Naive B cell (primary cell): ENCODE results near the gene SKIC8. TPM values are rescaled to one million over a fixed set of nuclear protein-coding genes. Genes with fewer than 3 reads are reported as not detected.

Experiments used
- ATAC-seq, 2 donors: fragments of 150-1000 bp; cut with Tn5 transposase; 2 replicates each; pipeline ENCODE4 v1.10.0; 2021; ENCODE audit warnings: low read depth in 2 of 2, mild to moderate bottlenecking in 2 of 2, moderate library complexity in 2 of 2
- DNase-seq: peaks from one replicate; pipeline ENCODE4 v3.0.0; 2022
- H3K27ac Mint-ChIP-seq, 6 donors: one replicate each; pipeline ENCODE4 v1.8.0; 2020 to 2022; ENCODE audit warnings: mild to moderate bottlenecking in 6 of 6, mixed read lengths in 6 of 6, moderate library complexity in 5 of 6, inconsistent platforms in 2 of 6
- H3K27me3 Mint-ChIP-seq, 3 donors: one replicate each; pipeline ENCODE4 v1.8.0; 2021 to 2022; ENCODE audit warnings: mixed read lengths in 3 of 3, mild to moderate bottlenecking in 1 of 3
- H3K36me3 Mint-ChIP-seq, 2 donors: one replicate each; pipeline ENCODE4 v1.8.0; 2020 to 2022; ENCODE audit warnings: mixed read lengths in 2 of 2, inconsistent platforms in 1 of 2, mild to moderate bottlenecking in 1 of 2
- H3K4me1 Mint-ChIP-seq, 3 donors: one replicate each; pipeline ENCODE4 v1.8.0; 2020 to 2022; ENCODE audit warnings: mixed read lengths in 3 of 3, inconsistent platforms in 1 of 3, mild to moderate bottlenecking in 1 of 3, moderate library complexity in 1 of 3
- H3K4me3 Mint-ChIP-seq, 8 donors: one replicate each; pipeline ENCODE4 v1.8.0; 2020 to 2022; ENCODE audit warnings: mild to moderate bottlenecking in 8 of 8, mixed read lengths in 8 of 8, moderate library complexity in 8 of 8, inconsistent platforms in 2 of 8
- H3K9me3 Mint-ChIP-seq, 7 donors: one replicate each; pipeline ENCODE4 v1.8.0; 2020 to 2022; ENCODE audit warnings: mixed read lengths in 7 of 7, mild to moderate bottlenecking in 5 of 7, inconsistent platforms in 2 of 7, moderate library complexity in 1 of 7
- polyA plus RNA-seq, 6 donors: library from polyadenylated mRNA; unstranded; fragments of 300-500 nt; fragmentation: Illumina TruSeq; gene quantifications; one replicate each; pipeline ENCODE4 v1.2.3, GENCODE V29; 2021; ENCODE audit warnings: low read depth in 6 of 6

SKIC8 gene
- polyA plus RNA-seq, 6 donors from 2014 or later: 60.8 to 107 (median 72.6) TPM

DNA sequence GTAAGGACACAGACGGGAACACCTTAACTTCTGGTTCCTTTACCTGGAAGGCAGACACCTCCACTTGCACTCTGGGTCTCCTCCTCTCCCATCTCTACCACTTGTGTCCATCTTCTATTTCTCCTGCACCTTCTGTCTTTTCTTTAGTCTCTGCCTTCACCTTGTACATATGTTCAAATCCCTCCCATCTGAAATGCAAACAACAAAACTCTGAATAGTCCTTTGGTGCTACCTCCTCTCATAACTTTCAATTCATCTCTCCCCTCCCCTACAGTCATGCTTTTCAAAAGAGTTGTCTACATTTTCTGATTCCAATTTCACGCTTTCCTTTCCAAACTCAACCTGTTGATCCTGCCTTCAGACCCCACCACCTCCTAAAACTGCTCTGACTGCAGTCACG, 35.4 kb upstream of the SKIC8 start:
- Mint-ChIP-seq H3K36me3 (no peaks in the 10 kb centered on the region), H3K27ac (no peak overlapping the region), H3K4me3 (no peak overlapping the region), H3K9me3 (no peaks in the 10 kb centered on the region), H3K4me1 (peaks cover 0 to 3% (median 0%) of the 10 kb centered on the region in 3 donors), H3K27me3 (peaks cover 22 to 25% (median 24%) of the 10 kb centered on the region in 3 donors)
- ATAC-seq (no peak), DNase-seq (no peak)

DNA sequence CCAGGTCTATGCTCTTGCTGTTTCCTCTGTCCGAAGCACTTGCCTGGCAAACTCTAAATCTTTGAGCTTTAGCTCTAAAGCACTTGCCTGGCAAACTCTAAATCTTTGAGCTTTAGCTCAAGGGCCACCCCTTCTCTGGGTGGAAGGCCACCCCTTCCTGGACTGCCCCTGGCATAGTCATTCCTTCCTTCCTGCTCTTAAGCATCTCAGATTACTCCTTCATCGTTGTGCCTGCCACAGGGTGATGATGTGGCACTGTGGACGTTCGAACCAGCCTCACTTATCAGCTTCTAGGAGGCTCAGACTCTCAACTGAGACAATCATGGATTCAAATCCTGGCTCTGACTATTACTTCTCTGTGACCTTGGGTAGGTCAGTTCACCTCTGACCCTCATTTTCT, 30.2 kb upstream of the SKIC8 start:
- H3K4me3 Mint-ChIP-seq: no peak overlapping the region
- no peaks in the 10 kb centered on the region for H3K36me3 Mint-ChIP-seq
- no peak overlapping the region for H3K27ac Mint-ChIP-seq
- H3K27me3 Mint-ChIP-seq: peaks cover 7 to 10% (median 9%) of the 10 kb centered on the region in 3 donors
- no peaks in the 10 kb centered on the region for H3K4me1 Mint-ChIP-seq
- DNase-seq (no peak), ATAC-seq (no peak)
- H3K9me3 Mint-ChIP-seq: no peaks in the 10 kb centered on the region

DNA sequence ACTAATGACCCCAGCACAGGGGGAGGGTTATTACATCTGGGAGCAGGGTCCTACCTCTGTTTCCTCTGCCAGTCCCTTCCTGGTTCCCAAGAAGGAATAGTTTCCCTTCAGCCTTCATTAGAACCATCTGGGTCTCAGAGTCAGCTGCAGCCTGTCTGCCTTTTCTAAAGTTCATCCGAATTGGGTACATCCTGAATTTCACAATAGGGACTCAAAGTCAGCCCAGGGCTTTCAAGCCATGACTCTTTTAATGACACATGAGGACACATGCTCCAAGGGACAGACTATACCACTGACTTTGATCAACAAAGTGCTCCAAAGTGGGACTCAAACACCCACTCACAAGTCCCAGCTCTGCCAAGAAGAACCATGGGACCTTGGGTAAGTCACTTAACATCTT, 28.1 kb upstream of the SKIC8 start:
- ATAC-seq: no peak
- no peak overlapping the region for H3K4me3 Mint-ChIP-seq
- H3K36me3 Mint-ChIP-seq: no peaks in the 10 kb centered on the region
- H3K27ac Mint-ChIP-seq: peak overlapping the region in 1 of 6 donors; percentile 71
- peaks cover 0 to 20% (median 7%) of the 10 kb centered on the region in 3 donors for H3K27me3 Mint-ChIP-seq
- H3K4me1 Mint-ChIP-seq: no peaks in the 10 kb centered on the region
- no peak for DNase-seq
- H3K9me3 Mint-ChIP-seq: no peaks in the 10 kb centered on the region

DNA sequence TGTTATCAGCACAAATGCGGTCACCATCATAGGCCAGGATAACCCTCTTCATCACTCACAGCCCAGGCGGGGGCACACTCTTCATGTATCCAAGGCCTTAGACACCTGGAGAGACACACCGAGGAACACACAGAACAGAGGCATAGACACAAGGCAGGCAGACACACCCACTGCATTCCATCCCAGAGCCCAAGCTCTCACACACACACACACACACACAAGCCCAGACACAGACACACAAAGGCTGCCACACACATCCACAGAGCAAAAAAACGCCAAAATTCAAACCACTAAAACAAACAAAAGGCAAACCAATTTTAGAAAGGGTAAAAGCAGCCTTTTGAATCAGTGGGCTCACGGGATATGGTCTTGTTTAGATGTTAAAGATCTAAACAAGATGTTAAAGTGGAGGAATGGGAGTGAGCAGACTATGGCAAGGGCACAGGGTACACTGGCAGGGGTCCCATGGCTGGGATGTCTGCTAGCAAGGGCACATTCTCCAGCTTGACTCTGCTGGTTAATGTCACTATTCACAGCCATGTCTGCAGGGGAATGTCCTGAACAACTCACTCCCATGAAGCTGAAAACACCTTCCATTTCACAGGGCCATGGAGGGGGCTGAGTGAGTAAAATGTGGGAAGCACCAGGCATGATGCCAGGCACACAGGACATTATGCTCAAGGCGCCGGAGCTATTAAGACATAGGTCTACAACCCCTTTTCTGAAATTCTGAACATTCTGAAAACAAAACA, 25.9 kb upstream of the SKIC8 start:
- Mint-ChIP-seq H3K9me3 (no peaks in the 10 kb centered on the region), H3K4me1 (no peaks in the 10 kb centered on the region), H3K27me3 (peaks cover 0 to 20% (median 7%) of the 10 kb centered on the region in 3 donors), H3K27ac (no peak overlapping the region), H3K36me3 (no peaks in the 10 kb centered on the region), H3K4me3 (no peak overlapping the region)
- DNase-seq (no peak), ATAC-seq (no peak)

DNA sequence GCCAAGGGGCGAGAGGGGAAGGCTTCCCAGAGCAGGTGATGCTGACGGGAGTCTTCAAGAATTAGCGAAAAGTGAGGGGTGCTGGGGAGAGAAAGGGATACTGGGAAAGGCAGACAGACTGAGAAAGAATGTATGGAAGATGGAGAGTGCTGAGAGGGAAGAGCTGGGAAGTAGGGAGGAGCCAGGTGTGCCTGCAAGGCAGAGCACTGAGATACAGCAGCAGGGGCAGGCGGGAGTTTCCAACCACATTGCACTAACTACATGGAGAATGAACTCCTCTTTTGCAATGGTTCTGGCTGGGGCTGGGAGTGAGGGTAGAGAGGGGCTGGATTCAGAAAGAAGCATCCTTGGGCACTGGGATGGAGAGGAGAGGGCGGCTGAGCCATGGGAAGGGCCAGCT, 24.7 kb upstream of the SKIC8 start:
- H3K36me3 Mint-ChIP-seq: no peaks in the 10 kb centered on the region
- H3K9me3 Mint-ChIP-seq: no peaks in the 10 kb centered on the region
- peaks cover 0 to 11% (median under 1%) of the 10 kb centered on the region in 3 donors for H3K27me3 Mint-ChIP-seq
- peak overlapping the region in 1 of 6 donors; percentile 87 for H3K27ac Mint-ChIP-seq
- no peaks in the 10 kb centered on the region for H3K4me1 Mint-ChIP-seq
- DNase-seq (no peak), ATAC-seq (no peak)
- H3K4me3 Mint-ChIP-seq: no peak overlapping the region

DNA sequence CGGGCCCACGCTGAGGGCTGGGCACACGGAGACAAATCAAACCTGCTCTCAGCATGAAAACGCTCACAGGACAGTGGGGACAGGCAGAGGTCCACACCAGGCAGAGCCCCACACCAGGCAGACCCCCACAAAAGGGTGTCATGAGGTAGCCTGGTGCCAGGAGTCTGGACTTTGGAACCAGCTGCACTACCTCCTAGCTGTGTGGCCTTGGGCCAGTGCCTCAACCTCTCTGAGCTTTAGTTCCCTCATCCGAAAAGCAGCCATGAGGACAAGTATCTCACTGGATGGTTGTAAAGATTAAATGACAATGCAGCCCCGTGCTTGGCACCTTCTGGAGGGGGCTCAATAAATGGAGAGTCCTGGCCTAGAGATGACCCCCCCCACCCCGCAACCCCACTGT, 24.3 kb upstream of the SKIC8 start:
- H3K27ac Mint-ChIP-seq: no peak overlapping the region
- no peak overlapping the region for H3K4me3 Mint-ChIP-seq
- DNase-seq (no peak), ATAC-seq (no peak)
- no peaks in the 10 kb centered on the region for H3K4me1 Mint-ChIP-seq
- H3K9me3 Mint-ChIP-seq: no peaks in the 10 kb centered on the region
- peaks cover 0 to 10% (median 0%) of the 10 kb centered on the region in 3 donors for H3K27me3 Mint-ChIP-seq
- no peaks in the 10 kb centered on the region for H3K36me3 Mint-ChIP-seq

DNA sequence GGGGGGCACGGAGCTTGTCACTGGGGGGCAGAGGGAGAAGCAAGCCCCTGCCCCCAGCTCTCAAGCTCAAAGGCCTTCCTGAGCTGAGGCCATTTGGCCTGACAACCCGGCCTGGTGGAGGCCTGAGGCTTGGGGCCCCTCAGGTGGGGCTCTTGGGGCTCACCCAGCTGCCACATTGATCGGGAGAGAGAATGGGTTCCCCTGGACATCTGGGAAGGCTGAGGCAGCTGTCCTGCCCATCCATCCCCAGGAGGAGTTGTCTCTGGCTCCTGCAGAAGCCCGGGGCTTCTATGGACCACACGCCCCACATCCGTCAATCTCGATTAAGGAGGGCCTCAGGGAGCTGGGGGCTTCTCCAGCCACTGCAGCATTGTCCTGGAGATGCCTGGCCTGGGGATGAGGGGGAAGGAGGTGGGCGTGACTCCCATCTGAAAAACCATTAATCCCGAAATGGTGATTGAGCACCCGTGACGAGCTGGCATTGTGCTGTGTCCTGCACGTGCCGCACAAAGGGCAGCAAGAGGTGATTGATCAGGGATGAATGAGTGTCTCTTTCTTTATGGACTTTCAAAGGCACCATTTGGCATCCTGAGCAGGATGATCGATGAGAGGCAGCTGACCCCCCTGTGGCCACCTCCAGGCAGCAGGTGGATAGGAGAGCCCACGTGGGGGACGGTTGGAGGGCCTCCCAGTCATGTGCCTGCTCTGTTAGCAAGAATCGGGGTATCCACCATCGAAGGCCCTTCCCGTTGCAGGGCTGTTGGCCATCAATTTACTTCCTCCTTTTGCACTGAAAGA, 23.5 kb upstream of the SKIC8 start:
- Mint-ChIP-seq H3K9me3 (no peaks in the 10 kb centered on the region), H3K4me3 (no peak overlapping the region), H3K36me3 (no peaks in the 10 kb centered on the region), H3K4me1 (no peaks in the 10 kb centered on the region), H3K27ac (peak overlapping the region in 1 of 6 donors; percentile 65), H3K27me3 (peaks cover 0 to 10% (median 0%) of the 10 kb centered on the region in 3 donors)
- ATAC-seq (no peak), DNase-seq (no peak)

DNA sequence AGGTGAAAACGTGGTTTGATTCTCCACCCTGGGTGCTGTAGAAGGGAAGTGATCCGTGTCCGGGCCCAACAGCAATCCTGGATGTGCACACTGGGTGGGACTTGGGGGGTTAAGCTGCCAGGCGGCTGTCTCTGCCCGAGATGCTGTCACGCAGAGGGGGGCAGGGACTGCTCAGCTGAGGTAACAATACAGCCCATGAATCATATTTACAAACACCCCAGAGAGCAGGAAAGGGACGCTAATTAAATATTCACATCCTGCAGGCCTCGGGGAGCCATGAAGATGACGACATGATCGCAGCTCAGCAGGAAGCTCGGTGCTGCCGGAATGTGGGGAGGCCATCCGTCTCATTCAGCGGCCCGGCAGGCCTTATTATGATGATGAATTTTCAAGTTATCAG, 22.8 kb upstream of the SKIC8 start:
- no peak for ATAC-seq
- no peaks in the 10 kb centered on the region for H3K9me3 Mint-ChIP-seq
- H3K27me3 Mint-ChIP-seq: peaks cover 0 to 10% (median 0%) of the 10 kb centered on the region in 3 donors
- no peaks in the 10 kb centered on the region for H3K4me1 Mint-ChIP-seq
- H3K27ac Mint-ChIP-seq: no peak overlapping the region
- no peak for DNase-seq
- H3K4me3 Mint-ChIP-seq: peak overlapping the region in 1 of 8 donors; percentile 6
- H3K36me3 Mint-ChIP-seq: no peaks in the 10 kb centered on the region

DNA sequence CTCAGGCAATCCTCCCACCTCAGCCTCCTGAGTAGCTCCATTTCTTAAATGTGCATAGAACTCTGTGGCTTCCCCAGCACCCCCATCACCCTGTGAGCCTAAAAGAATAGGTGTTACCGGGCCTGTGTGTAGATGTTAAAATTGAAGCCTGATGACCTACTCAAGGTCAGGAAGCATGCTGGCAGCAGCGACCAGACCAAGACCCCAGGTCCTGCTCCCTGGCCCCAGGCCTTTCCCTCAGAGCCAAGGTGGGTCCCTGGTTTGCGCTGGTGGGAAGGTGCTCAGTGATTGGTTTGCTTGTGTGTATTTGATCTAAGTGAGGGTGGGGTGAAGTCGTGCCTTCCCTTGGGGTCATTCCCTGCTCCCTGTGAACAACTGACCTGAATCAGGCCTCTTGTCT, 22.4 kb upstream of the SKIC8 start:
- Mint-ChIP-seq H3K27me3 (peaks cover 0 to 10% (median 0%) of the 10 kb centered on the region in 3 donors), H3K27ac (no peak overlapping the region), H3K4me3 (no peak overlapping the region), H3K9me3 (no peaks in the 10 kb centered on the region), H3K4me1 (no peaks in the 10 kb centered on the region), H3K36me3 (no peaks in the 10 kb centered on the region)
- DNase-seq: no peak
- no peak for ATAC-seq

DNA sequence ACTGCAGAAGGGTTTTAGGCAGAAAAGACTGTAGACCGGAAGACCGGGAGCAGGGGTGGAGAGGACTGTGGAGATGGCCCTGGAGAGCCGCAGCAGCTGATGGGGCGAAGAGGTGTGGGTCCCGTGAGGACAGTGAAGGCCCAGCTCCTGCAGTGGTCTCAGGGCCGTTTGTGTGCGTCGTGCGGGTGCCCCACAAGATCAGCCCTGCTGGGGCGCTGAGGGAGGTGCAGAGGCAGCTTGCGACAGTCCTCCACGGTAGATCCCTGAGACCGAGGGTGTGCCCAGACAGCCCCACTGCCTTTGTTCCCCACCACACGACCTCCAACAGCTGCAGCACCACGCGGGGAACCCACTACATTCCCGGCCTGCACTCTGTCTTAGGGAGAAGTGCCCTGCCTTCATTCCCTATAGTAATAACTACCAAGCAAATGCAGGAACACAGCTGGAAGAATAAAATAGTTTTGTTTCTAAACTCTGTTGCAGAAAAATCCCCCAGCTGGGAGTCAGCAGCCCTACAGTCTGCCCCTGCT, 21.7 kb upstream of the SKIC8 start:
- no peak overlapping the region for H3K4me3 Mint-ChIP-seq
- H3K4me1 Mint-ChIP-seq: no peaks in the 10 kb centered on the region
- H3K36me3 Mint-ChIP-seq: no peaks in the 10 kb centered on the region
- ATAC-seq: no peak
- DNase-seq: no peak
- H3K27me3 Mint-ChIP-seq: peaks cover 0 to 10% (median 3%) of the 10 kb centered on the region in 3 donors
- no peak overlapping the region for H3K27ac Mint-ChIP-seq
- H3K9me3 Mint-ChIP-seq: no peaks in the 10 kb centered on the region

DNA sequence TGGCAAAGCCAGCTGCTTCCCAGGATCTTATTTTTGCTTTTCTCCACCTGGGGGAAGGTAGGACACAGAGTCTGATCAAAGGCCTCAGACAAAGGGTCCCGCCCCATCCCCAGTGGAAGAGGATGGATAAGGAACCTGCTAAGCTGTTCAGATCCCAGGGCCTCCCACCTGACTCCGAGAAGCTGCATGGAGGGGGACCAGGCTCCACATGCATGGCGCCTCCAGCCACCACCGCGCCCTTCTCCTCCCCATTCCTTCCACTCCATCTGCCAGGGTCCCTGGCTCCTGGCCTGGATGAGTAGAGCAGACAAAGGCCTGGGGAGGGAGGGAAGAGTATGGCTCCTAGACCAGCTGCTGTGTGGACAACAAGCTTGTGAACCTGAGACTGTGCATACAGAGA, 20.8 kb upstream of the SKIC8 start:
- H3K36me3 Mint-ChIP-seq: no peaks in the 10 kb centered on the region
- H3K4me1 Mint-ChIP-seq: no peaks in the 10 kb centered on the region
- H3K9me3 Mint-ChIP-seq: no peaks in the 10 kb centered on the region
- DNase-seq (no peak), ATAC-seq (no peak)
- H3K27me3 Mint-ChIP-seq: peaks cover 0 to 10% (median 7%) of the 10 kb centered on the region in 3 donors
- no peak overlapping the region for H3K27ac Mint-ChIP-seq
- no peak overlapping the region for H3K4me3 Mint-ChIP-seq

DNA sequence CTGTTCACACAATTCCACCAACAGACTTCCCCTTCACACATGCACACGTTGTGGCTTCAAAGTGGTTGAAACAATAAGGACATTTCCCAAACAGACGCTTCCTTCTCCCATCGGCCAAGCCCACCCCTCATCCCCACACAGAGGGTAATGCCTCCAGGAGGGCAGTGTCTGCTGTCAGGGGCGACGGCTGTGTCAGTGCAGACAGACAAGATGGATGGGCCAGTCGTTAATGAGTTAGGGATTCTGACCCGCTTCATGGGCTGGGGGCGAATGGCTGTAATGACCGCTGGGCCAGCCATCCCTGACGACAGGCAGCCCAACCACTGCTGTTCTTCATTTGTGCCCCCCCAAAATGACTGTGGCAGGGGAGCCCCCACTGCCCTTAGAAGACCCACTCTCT, 20.2 kb upstream of the SKIC8 start:
- Mint-ChIP-seq H3K4me1 (no peaks in the 10 kb centered on the region), H3K36me3 (no peaks in the 10 kb centered on the region), H3K9me3 (no peaks in the 10 kb centered on the region), H3K27ac (no peak overlapping the region), H3K4me3 (no peak overlapping the region), H3K27me3 (peaks cover 0 to 9% (median 7%) of the 10 kb centered on the region in 3 donors)
- DNase-seq (no peak), ATAC-seq (no peak)

DNA sequence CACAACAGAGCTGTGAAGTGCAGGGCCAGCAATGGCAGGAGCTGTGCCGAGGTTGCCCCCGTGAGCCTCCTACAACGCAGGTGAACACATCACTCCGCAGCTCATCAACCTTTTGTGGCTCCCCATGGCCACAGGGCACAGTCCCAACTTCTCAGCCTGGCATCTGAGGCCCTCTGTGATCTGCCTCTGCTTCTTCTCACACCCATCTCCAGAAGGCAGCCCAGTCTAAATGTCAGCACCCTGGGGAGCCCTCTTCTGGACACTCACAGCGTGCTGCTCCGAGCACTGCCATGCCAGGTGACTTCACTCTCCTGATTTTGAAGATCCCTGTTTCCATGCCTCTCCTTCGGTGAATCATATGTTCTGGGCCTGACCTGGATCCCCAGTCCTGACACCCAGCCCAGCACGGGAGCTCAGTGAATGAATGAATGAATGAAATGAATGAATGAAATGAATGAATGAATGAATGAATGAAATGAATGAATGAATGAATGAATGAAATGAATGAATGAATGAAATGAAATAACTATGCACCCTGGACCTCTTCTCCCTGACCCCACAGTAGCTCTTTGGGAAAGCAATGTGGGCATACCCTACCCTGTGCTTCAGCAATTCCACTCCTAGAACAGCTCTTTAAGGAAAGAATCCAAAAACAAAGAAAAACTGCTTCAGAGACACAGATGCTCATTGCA, 17.9 kb upstream of the SKIC8 start:
- H3K4me3 Mint-ChIP-seq: no peak overlapping the region
- H3K9me3 Mint-ChIP-seq: no peaks in the 10 kb centered on the region
- H3K4me1 Mint-ChIP-seq: no peaks in the 10 kb centered on the region
- no peaks in the 10 kb centered on the region for H3K36me3 Mint-ChIP-seq
- DNase-seq (no peak), ATAC-seq (no peak)
- no peak overlapping the region for H3K27ac Mint-ChIP-seq
- peaks cover 7 to 28% (median 10%) of the 10 kb centered on the region in 3 donors for H3K27me3 Mint-ChIP-seq
